Subcutaneous abdominal adipose tissue (tissue), 5 donors: ENCODE data around the gene AKAP9.
"Not testable (repeated sequence)": the region's sequence is repeated elsewhere in the genome, so short reads cannot be mapped to it uniquely, and the experiment has no call there.

Source experiments
- H3K27ac ChIP-seq: one replicate; pipeline ENCODE4 v1.7.0; 2013; ENCODE audit warnings: low read depth, mild to moderate bottlenecking, inconsistent platforms, low read length, moderate library complexity
- H3K27me3 ChIP-seq, 5 donors: one replicate each; pipeline ENCODE4 v1.7.0; 2013; ENCODE audit warnings: low read length in 5 of 5, inconsistent platforms in 1 of 5; ENCODE audit not compliant: control insufficient read depth in 5 of 5, insufficient read depth in 4 of 5
- H3K36me3 ChIP-seq, 5 donors: one replicate each; pipeline ENCODE4 v1.7.0; 2013; ENCODE audit warnings: low read length in 5 of 5; ENCODE audit not compliant: control insufficient read depth in 5 of 5, insufficient read depth in 5 of 5
- H3K4me1 ChIP-seq, 5 donors: one replicate each; pipeline ENCODE4 v1.7.0; 2013; ENCODE audit warnings: low read length in 5 of 5, mild to moderate bottlenecking in 3 of 5, moderate library complexity in 1 of 5; ENCODE audit not compliant: control insufficient read depth in 5 of 5, insufficient read depth in 5 of 5
- H3K4me3 ChIP-seq, 5 donors: one replicate each; pipeline ENCODE4 v1.7.0; 2013; ENCODE audit warnings: low read length in 5 of 5, low read depth in 1 of 5
- H3K9ac ChIP-seq, 5 donors: one replicate each; pipeline ENCODE4 v1.7.0; 2013; ENCODE audit warnings: low read length in 5 of 5, mild to moderate bottlenecking in 4 of 5, moderate library complexity in 3 of 5
- H3K9me3 ChIP-seq, 5 donors: one replicate each; pipeline ENCODE4 v1.7.0; 2013; ENCODE audit warnings: low read length in 5 of 5; ENCODE audit not compliant: control insufficient read depth in 5 of 5
- donor health status: healthy.
- donor health status: healthy.
- donor health status: healthy.
- donor health status: healthy.
- donor health status: healthy.

Gene AKAP9

DNA sequence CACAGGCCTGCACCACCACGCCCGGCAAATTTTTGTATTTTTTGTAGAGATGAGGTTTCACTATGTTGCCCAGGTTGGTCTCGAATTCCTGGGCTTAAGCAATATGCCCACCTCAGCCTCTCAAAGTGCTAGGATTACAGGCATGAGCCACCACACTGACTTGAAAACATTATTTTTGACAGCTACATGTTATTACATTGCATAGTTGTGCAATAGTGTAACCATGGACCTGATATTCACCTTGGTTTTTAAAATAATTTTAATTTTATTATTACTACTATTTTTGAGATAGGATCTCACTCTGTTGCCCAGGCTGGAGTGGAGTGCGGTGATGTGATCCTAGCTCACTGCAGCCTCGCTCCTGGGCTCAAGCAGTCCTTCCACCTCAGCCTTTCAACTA is 18.4 kb downstream of the AKAP9 start:
- no peak overlapping the region for H3K4me3 ChIP-seq
- peaks cover 0 to 7% (median 4%) of the 10 kb centered on the region in 5 donors for H3K4me1 ChIP-seq
- no peaks in the 10 kb centered on the region for H3K36me3 ChIP-seq
- H3K27me3 ChIP-seq = no peaks in the 10 kb centered on the region
- H3K9me3 ChIP-seq = no peaks in the 10 kb centered on the region
- H3K9ac ChIP-seq = no peak overlapping the region
- no peak overlapping the region for H3K27ac ChIP-seq

DNA sequence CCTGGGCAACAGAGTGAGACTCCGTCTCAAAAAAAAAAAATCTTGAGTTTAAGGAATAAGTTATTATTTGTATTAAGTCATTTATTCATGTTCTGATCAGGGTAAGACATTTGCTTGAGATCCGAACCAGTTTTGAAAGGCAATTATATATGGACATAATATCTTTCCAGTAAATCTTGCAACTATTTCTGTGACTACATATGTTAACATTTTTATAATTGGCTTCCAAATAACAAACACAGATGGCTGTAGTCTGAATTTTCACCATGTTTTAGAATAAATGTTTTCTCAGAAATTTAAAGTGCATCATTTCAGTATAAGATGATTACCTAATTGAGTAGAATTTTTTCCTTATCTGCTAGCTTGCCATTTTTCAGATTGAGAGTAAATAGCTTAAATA is 21.2 kb downstream of the AKAP9 start:
- Histone ChIP-seq H3K9ac (no peak overlapping the region), H3K27me3 (no peaks in the 10 kb centered on the region), H3K4me1 (peaks cover 0 to 7% (median 4%) of the 10 kb centered on the region in 5 donors), H3K36me3 (no peaks in the 10 kb centered on the region), H3K9me3 (no peaks in the 10 kb centered on the region), H3K27ac (no peak overlapping the region), H3K4me3 (no peak overlapping the region)

DNA sequence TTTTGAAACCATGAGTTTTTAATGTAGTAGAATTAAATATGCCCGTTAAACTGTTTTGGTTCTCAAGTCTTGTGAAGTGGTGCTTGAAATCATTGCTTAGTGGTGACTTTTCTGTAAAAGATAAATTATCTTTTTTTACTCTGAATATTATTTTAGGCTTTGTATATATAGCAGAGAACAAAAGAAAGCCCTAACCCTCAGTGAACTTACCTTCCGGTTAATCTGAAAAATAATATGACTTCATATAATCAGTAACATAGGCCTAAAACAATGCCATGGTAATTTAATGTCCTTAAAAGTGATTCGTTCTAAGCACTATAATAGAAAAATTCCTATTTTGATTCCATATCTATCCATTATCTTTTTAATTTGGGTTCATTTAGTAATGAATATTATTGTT is 21.8 kb downstream of the AKAP9 start:
- H3K27ac ChIP-seq = no peak overlapping the region
- no peaks in the 10 kb centered on the region for H3K36me3 ChIP-seq
- H3K4me3 ChIP-seq = no peak overlapping the region
- no peak overlapping the region for H3K9ac ChIP-seq
- no peaks in the 10 kb centered on the region for H3K9me3 ChIP-seq
- no peaks in the 10 kb centered on the region for H3K27me3 ChIP-seq
- peaks cover 0 to 7% (median 4%) of the 10 kb centered on the region in 5 donors for H3K4me1 ChIP-seq

DNA sequence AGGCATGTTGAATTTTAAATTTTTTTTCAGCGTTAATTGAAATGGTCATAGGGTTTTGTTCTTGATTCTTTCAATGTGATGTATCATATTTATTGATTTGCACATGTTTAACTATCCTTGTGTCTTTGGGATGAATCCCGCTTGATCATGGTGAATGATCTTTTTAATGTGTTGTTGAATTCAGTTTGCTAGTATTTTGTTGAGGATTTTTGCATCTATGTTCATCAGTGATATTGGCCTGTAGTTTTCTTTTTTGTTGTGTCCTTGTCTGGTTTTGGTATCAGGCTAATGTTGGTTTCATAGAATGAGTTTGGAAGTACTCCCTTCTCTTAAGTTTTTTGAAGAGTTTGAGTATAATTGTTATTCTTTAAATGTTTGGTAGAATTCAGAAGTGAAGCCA is 26.9 kb downstream of the AKAP9 start:
- not testable (repeated sequence) for H3K27ac ChIP-seq, H3K9me3 ChIP-seq, H3K4me1 ChIP-seq

DNA sequence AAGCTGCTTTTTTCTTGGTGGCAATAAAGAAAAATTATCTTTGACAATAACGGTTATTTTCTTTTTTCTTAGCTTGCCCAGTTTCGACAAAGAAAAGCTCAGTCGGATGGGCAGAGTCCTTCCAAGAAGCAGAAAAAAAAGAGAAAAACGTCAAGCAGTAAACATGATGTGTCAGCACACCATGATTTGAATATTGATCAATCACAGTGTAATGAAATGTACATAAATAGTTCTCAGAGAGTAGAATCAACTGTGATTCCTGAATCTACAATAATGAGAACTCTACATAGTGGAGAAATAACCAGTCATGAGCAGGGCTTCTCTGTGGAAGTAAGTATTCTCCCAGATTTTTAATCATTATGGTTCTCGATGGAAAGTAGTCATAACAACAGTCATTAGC is 33.0 kb downstream of the AKAP9 start:
- Histone ChIP-seq H3K9ac (no peak overlapping the region), H3K27ac (no peak overlapping the region), H3K4me1 (no peaks in the 10 kb centered on the region), H3K27me3 (no peaks in the 10 kb centered on the region), H3K9me3 (no peaks in the 10 kb centered on the region), H3K4me3 (no peak overlapping the region), H3K36me3 (peaks cover 2 to 8% (median 7%) of the 10 kb centered on the region in 5 donors)

More for the DNA sequence above, 26.9 kb downstream of the AKAP9 start:
- H3K36me3 ChIP-seq, H3K9ac ChIP-seq, H3K27me3 ChIP-seq, H3K4me3 ChIP-seq: not testable (repeated sequence)

DNA sequence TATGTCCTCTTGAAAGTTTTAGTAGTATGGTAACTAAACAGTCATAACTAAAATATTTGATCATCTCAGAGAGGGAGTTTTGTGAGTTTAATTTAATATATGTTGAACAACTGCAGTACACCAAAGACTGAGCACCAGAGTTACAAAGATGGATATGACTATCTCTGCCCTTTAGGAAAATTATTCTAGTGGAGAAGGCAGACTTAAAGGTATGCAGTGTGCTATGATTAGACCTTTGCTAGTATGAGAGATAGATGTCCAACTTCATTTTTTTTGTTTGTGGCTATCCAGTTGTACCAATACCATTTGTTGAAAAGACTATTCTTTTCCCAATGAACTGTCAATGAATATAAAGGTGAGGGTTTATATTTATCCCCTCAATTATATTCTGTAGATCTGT is 33.4 kb downstream of the AKAP9 start:
- H3K4me3 ChIP-seq = no peak overlapping the region
- peaks cover 2 to 8% (median 7%) of the 10 kb centered on the region in 5 donors for H3K36me3 ChIP-seq
- H3K27me3 ChIP-seq = no peaks in the 10 kb centered on the region
- no peaks in the 10 kb centered on the region for H3K4me1 ChIP-seq
- no peak overlapping the region for H3K27ac ChIP-seq
- H3K9ac ChIP-seq = no peak overlapping the region
- H3K9me3 ChIP-seq = no peaks in the 10 kb centered on the region

DNA sequence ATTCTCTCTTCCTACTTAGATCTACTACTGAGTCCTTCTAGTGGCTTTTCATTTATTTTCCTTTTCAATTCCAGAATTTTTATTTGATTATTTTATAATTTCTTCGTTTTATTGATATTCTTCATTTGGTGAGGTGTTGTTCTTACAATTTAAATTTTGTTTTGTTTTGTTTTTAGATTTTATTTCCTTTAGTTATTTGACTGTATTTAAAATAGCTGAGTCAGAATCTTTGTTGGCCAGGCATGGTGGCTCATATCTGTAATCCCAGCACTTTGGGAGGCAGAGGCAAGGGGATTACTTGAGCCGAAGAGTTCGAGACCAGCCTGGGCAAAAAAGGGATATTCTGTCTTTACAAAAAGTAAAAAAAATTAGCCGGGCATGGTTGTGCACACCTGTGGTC is 36.1 kb downstream of the AKAP9 start:
- Histone ChIP-seq H3K9ac (no peak overlapping the region), H3K9me3 (no peaks in the 10 kb centered on the region), H3K4me3 (no peak overlapping the region), H3K27ac (no peak overlapping the region), H3K27me3 (no peaks in the 10 kb centered on the region), H3K4me1 (no peaks in the 10 kb centered on the region), H3K36me3 (peaks cover 5 to 16% (median 14%) of the 10 kb centered on the region in 5 donors)

DNA sequence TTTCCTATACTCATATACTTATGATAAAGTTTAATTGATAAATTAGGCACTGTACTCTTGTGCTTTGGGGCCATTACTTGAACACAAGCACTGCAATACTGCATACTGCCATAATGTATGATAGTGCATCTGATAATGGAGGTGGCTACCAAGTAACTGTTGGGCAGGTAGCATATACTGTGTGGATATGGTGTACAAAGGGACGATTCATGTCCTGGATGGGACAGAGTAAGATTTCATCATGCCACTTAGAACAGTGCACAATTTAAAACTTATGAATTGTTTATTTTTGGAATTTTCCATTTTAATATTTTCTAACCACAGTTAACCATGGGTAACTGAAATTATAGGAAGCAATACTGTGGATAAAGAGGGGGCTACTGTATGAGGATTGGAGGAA is 38.9 kb downstream of the AKAP9 start:
- Histone ChIP-seq H3K4me3 (no peak overlapping the region), H3K36me3 (peaks cover 2 to 13% (median 9%) of the 10 kb centered on the region in 5 donors), H3K9ac (no peak overlapping the region), H3K27me3 (no peaks in the 10 kb centered on the region), H3K4me1 (no peaks in the 10 kb centered on the region), H3K27ac (no peak overlapping the region), H3K9me3 (peaks cover 0 to 2% (median 0%) of the 10 kb centered on the region in 5 donors)

DNA sequence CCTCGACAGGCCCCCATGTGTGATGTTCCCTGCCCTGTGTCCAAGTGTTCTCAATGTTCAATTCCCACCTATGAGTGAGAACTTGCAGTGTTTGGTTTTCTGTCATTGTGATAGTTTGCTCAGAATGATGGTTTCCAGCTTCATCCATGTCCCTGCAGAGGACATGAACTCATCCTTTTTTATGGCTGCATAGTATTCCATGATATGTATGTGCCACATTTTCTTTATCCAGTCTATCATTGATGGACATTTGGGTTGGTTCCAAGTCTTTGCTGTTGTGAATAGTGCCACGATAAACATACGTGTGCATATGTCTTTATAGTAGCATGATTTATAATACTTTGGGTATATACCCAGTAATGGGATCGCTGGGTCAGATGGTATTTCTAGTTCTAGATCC is 41.7 kb downstream of the AKAP9 start:
- not testable (repeated sequence) for H3K27ac ChIP-seq, H3K9me3 ChIP-seq, H3K9ac ChIP-seq, H3K4me1 ChIP-seq, H3K4me3 ChIP-seq, H3K27me3 ChIP-seq
- H3K36me3 ChIP-seq = peaks cover 2 to 14% (median 7%) of the 10 kb centered on the region in 5 donors

DNA sequence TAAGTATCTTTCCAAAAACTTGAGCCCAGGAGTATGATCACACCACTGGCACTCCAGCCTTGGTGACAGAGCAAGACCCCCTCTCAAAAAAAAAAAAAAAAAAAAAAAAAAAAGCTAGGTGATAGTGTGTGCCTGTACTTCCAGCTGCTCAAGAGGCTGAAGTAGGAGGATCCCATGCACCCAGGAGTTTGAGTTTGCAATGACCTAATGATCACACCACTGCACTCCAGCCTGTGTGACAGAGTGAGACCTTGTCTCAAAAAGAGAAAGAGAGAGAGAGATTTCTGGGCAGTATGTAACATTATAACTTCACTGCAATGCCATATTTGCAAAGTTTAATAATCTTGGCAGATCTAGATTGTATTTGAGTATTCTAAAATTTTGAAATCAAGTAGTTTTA is 47.6 kb downstream of the AKAP9 start:
- no peaks in the 10 kb centered on the region for H3K27me3 ChIP-seq
- H3K9ac ChIP-seq = no peak overlapping the region
- no peaks in the 10 kb centered on the region for H3K4me1 ChIP-seq
- no peak overlapping the region for H3K4me3 ChIP-seq
- no peaks in the 10 kb centered on the region for H3K9me3 ChIP-seq
- H3K36me3 ChIP-seq = peaks cover 1 to 6% (median 5%) of the 10 kb centered on the region in 5 donors
- no peak overlapping the region for H3K27ac ChIP-seq

DNA sequence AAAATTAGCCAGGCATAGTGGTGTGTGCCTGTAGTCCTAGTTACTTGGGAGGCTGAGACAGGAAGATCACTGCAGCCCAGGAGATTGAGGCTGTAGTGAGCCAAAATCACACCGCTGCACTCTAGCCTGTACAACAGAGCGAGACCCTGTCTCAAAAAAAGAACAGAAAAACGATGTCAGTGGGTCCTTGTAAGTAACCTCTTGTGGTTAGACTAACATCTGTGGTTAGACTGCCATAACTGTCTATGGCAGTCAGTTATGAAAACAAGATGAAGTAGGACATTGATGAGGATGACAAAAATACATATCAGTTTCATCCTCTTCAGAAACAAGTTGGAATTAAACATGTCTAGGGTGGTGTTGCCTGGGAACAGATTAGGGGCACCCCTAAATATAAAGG is 53.3 kb downstream of the AKAP9 start:
- H3K9ac ChIP-seq = no peak overlapping the region

More for the DNA sequence above, 53.3 kb downstream of the AKAP9 start:
- Histone ChIP-seq H3K27ac (no peak overlapping the region), H3K9me3 (no peaks in the 10 kb centered on the region), H3K4me1 (no peaks in the 10 kb centered on the region), H3K27me3 (no peaks in the 10 kb centered on the region), H3K4me3 (no peak overlapping the region), H3K36me3 (peaks cover 38 to 54% (median 42%) of the 10 kb centered on the region in 5 donors)
